DOHH2 (cell line): ENCODE data around the gene ARAP3.

Source experiments
- H3F3A ChIP-seq: fragments of 200-600 bp; sonication (generic), shearing (Covaris generic); 2 replicates; pipeline ENCODE4 v1.6.0; 2016; ENCODE audit warnings: antibody characterized with exemption, mild to moderate bottlenecking; ENCODE audit not compliant: control insufficient read depth, insufficient read depth
- H3K27ac ChIP-seq: fragments of 200-600 bp; sonication (generic); 2 replicates; pipeline ENCODE4 v1.5.1; 2014; ENCODE audit warnings: low read depth, mild to moderate bottlenecking, low read length, moderate library complexity
- H3K27me3 ChIP-seq: fragments of 200-600 bp; sonication (generic); 2 replicates; pipeline ENCODE4 v1.6.1; 2014; ENCODE audit warnings: mild to moderate bottlenecking, low read length, mixed read lengths; ENCODE audit not compliant: control insufficient read depth
- H3K36me3 ChIP-seq: fragments of 200-600 bp; sonication (generic); 2 replicates; pipeline ENCODE4 v1.6.1; 2014; ENCODE audit warnings: mild to moderate bottlenecking, low read length, moderate library complexity, mixed read lengths; ENCODE audit not compliant: control insufficient read depth
- H3K4me1 ChIP-seq: fragments of 200-600 bp; sonication (generic); 2 replicates; pipeline ENCODE4 v1.6.1; 2014; ENCODE audit warnings: mild to moderate bottlenecking, low read length, mixed read lengths; ENCODE audit not compliant: control insufficient read depth
- H3K4me2 ChIP-seq: fragments of 200-600 bp; sonication (generic); 2 replicates; pipeline ENCODE4 v1.6.0; 2014; ENCODE audit warnings: mild to moderate bottlenecking, low read length, moderate library complexity
- H3K4me3 ChIP-seq: fragments of 200-600 bp; sonication (generic); 2 replicates; pipeline ENCODE4 v1.5.1; 2014; ENCODE audit warnings: mild to moderate bottlenecking, low read length, mixed read lengths
- H3K79me2 ChIP-seq: fragments of 200-600 bp; sonication (generic); 2 replicates; pipeline ENCODE4 v1.6.1; 2014; ENCODE audit warnings: mild to moderate bottlenecking, low read length, mixed read lengths; ENCODE audit not compliant: control insufficient read depth
- H3K9me2 ChIP-seq: fragments of 200-600 bp; sonication (generic); replicated peaks from 2 replicates; pipeline ENCODE4 v1.6.1; 2014; ENCODE audit warnings: mild to moderate bottlenecking, low read length, mixed read lengths; ENCODE audit not compliant: control insufficient read depth
- H3K9me3 ChIP-seq: fragments of 200-600 bp; sonication (generic); 2 replicates; pipeline ENCODE4 v1.6.1; 2014; ENCODE audit warnings: antibody characterized with exemption, low read length, mixed read lengths; ENCODE audit not compliant: control insufficient read depth, insufficient read depth
- H4K20me1 ChIP-seq: fragments of 200-600 bp; sonication (generic); 2 replicates; pipeline ENCODE4 v1.6.0; 2014; ENCODE audit warnings: low read depth, mild to moderate bottlenecking, antibody characterized with exemption, low read length, moderate library complexity; ENCODE audit not compliant: control insufficient read depth, insufficient read depth
- EZH2phosphoT487 ChIP-seq: fragments of 200-600 bp; sonication (generic); IDR thresholded peaks from 2 replicates; pipeline ENCODE4 v1.6.1; 2017; ENCODE audit warnings: borderline replicate concordance, mild to moderate bottlenecking, antibody characterized with exemption, low read length, moderate library complexity, mixed read lengths
- TF ChIP-seq, protein P1 (sequence below): fragments of 200-600 bp; sonication (generic); IDR thresholded peaks from one replicate; pipeline ENCODE4 v1.5.1; 2014; ENCODE audit warnings: antibody characterized with exemption, mild to moderate bottlenecking, low read depth, low read length; ENCODE audit not compliant: poor library complexity, severe bottlenecking

ARAP3 gene

DNA sequence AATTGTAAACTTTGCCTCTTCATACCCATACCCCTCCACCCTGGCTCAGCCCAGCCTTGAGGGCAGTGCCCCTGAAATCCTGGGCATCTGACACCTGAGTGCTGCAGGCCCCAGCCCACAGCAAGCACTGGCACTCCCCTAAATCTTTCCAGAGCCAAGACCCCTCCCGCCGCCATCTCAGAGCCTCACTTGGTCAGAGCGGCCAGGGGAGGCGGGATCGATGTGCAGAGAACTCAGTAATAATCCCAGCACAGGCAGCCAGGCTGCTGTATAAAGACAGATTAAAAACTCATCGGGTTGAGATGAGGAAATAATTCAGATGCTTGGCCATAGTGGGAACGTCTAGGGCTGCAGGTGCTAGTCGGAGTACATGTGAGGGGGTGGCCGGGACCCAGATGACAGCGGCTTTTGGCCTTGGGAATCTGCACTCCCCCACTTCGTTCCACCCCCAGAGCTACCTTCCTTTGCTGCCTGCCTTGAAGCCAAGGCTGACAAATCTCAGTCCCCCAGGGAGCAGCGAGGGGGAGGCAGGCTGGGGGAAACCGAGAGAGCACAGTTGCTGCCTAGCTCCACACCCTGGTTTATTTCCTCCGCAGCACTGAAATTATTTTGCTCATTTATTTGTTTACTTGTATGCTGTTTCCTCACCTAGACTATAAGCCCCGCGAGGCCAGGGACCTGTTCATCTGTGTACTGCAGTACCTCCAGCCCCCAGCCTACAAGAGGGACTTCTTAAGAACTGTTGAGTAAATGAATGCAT, 19.5 kb upstream of the ARAP3 start:
- Histone ChIP-seq H3K27ac (no peak overlapping the region), H3K9me3 (no peaks in the 10 kb centered on the region), H4K20me1 (no peaks in the 10 kb centered on the region), H3K79me2 (no peaks in the 10 kb centered on the region), H3K36me3 (no peaks in the 10 kb centered on the region), H3K9me2 (no peaks in the 10 kb centered on the region), H3K4me1 (peaks cover 14% of the 10 kb centered on the region), H3F3A (no peaks in the 10 kb centered on the region), H3K4me2 (peak overlapping the region; percentile 81), H3K27me3 (peaks cover 81% of the 10 kb centered on the region), H3K4me3 (peak overlapping the region; percentile 68)
- TF ChIP-seq, protein P1, sequence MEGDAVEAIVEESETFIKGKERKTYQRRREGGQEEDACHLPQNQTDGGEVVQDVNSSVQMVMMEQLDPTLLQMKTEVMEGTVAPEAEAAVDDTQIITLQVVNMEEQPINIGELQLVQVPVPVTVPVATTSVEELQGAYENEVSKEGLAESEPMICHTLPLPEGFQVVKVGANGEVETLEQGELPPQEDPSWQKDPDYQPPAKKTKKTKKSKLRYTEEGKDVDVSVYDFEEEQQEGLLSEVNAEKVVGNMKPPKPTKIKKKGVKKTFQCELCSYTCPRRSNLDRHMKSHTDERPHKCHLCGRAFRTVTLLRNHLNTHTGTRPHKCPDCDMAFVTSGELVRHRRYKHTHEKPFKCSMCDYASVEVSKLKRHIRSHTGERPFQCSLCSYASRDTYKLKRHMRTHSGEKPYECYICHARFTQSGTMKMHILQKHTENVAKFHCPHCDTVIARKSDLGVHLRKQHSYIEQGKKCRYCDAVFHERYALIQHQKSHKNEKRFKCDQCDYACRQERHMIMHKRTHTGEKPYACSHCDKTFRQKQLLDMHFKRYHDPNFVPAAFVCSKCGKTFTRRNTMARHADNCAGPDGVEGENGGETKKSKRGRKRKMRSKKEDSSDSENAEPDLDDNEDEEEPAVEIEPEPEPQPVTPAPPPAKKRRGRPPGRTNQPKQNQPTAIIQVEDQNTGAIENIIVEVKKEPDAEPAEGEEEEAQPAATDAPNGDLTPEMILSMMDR: no peak
- no peak for TF ChIP-seq EZH2phosphoT487

DNA sequence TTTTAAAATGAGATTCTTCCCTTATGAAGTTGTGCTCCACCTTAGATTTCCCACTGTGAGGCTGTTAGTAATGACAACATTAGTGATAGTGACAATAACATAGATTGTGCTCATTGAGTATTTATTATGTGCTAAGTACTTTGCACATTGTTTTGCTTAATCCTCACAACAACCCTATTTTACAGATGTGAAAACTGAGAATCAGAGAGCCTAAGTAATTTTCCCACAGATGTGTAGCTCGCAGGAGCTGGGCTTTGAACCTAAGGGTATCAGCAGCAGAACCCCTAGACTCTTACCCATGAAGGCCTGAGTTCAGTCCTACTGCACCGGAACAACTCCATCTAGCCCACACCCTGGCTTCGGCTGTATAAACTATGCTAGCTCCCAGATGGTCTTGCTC, 15.6 kb upstream of the ARAP3 start:
- no peaks in the 10 kb centered on the region for H3F3A ChIP-seq

DNA sequence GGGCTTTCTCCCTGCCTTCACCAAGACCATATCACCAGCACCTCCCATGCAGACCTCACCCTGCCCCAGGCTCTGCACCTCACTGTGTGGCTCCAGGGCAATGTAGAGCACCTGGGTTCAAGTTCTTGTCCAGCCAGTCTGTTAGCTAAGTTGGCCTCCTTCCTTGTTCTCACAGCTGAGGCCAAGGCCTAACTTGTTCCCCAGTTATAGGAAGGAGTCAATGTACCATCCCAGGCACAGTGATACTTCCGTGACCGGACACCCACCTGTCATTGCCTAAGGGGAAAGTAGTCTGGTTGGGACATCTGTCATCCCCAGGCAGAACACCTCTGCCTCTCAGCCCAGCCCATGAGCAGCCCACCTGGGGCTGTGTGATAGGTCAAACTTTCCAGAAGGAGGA, 14.4 kb upstream of the ARAP3 start:
- Histone ChIP-seq H3F3A (no peaks in the 10 kb centered on the region), H3K27me3 (peaks cover 41% of the 10 kb centered on the region), H3K36me3 (no peaks in the 10 kb centered on the region), H3K9me3 (no peaks in the 10 kb centered on the region), H3K27ac (no peak overlapping the region), H3K9me2 (no peaks in the 10 kb centered on the region), H3K4me3 (no peak overlapping the region), H3K79me2 (no peaks in the 10 kb centered on the region), H3K4me2 (no peak overlapping the region), H3K4me1 (peaks cover 21% of the 10 kb centered on the region), H4K20me1 (no peaks in the 10 kb centered on the region)
- no peak for TF ChIP-seq EZH2phosphoT487
- TF ChIP-seq, protein P1: no peak

More for the DNA sequence above, 15.6 kb upstream of the ARAP3 start:
- Histone ChIP-seq H3K9me2 (no peaks in the 10 kb centered on the region), H3K27me3 (peaks cover 46% of the 10 kb centered on the region), H3K79me2 (no peaks in the 10 kb centered on the region), H3K4me1 (peaks cover 22% of the 10 kb centered on the region), H4K20me1 (no peaks in the 10 kb centered on the region), H3K9me3 (no peaks in the 10 kb centered on the region), H3K4me2 (no peak overlapping the region), H3K27ac (no peak overlapping the region), H3K36me3 (no peaks in the 10 kb centered on the region), H3K4me3 (no peak overlapping the region)
- no peak for TF ChIP-seq EZH2phosphoT487
- TF ChIP-seq, protein P1: no peak
